A549 (cell line): ENCODE data around the gene QRFPR. TPM values are rescaled to one million over a fixed set of nuclear protein-coding genes. Genes with fewer than 3 reads are reported as not detected.
"Not testable (repeated sequence)": the region's sequence is repeated elsewhere in the genome, so short reads cannot be mapped to it uniquely, and the experiment has no call there.

Experiments used
- ATAC-seq, 2 experiments: fragments of 200-7000 bp in 1 of 2; fragments of >200 bp in 1 of 2; cut with Nextera tagmentation in 1 of 2; cut with Tn5 transposase in 1 of 2; 3 replicates each; pipeline versions ENCODE4 v1.8.0 to v1.9.1; 2018 to 2020; ENCODE audit warnings: mild to moderate bottlenecking in 1 of 2, moderate library complexity in 1 of 2
- CTCF ChIA-PET: fragments of 300-600 bp; sonication (Branson Sonifier 250); formaldehyde crosslinking; extraction: SDS; loops from one replicate; lab custom pipeline; 2021; ENCODE audit warnings: antibody characterized with exemption, inconsistent platforms; lab: Yijun Ruan, JAX
- POLR2A ChIA-PET: fragments of 350-600 bp; formaldehyde crosslinking; extraction: SDS; loops from one replicate; lab custom pipeline; 2021; ENCODE audit warnings: antibody characterized with exemption, inconsistent platforms; lab: Yijun Ruan, JAX
- DNase-seq, 2 experiments: peaks; one replicate each; pipeline versions ENCODE4 v3.0.0 to v3.0.0-alpha.2; 2011 to 2016; ENCODE audit warnings: low read depth in 1 of 2, low spot score in 1 of 2
- FAIRE-seq: peaks from 2 replicates; lab custom pipeline; 2011; peaks lifted over from hg19 to GRCh38; lab: Jason Lieb, UNC
- H3K27ac ChIP-seq, 2 experiments: fragments of >200 bp; sonication (Bioruptor Twin); formaldehyde crosslinking; 3 replicates each; pipeline ENCODE4 v1.5.1; 2016 to 2017
- H3K4me1 ChIP-seq: fragments of >200 bp; sonication (Bioruptor Twin); formaldehyde crosslinking; 3 replicates; pipeline ENCODE4 v1.6.1; 2016
- H3K4me2 ChIP-seq: fragments of >200 bp; sonication (Bioruptor Twin); formaldehyde crosslinking; 3 replicates; pipeline ENCODE4 v1.6.1; 2016
- H3K4me3 ChIP-seq: fragments of >200 bp; sonication (Bioruptor Twin); formaldehyde crosslinking; 3 replicates; pipeline ENCODE4 v1.5.1; 2016
- H3K9me3 ChIP-seq: fragments of >200 bp; sonication (Bioruptor Twin); formaldehyde crosslinking; 3 replicates; pipeline ENCODE4 v1.6.1; 2016
- BCL3 ChIP-seq: fragments of >200 bp; sonication (Bioruptor Twin); formaldehyde crosslinking; IDR thresholded peaks from 3 replicates; pipeline ENCODE4 v1.6.1; 2016
- BHLHE40 ChIP-seq: IDR thresholded peaks from 2 replicates; pipeline ENCODE4 v1.6.1; 2012; ENCODE audit warnings: low read depth, low read length, inconsistent platforms
- CBX2 ChIP-seq: fragments of 200-600 bp; sonication (generic); IDR thresholded peaks from 2 replicates; pipeline ENCODE4 v1.6.1; 2016; ENCODE audit warnings: low read depth, mild to moderate bottlenecking, borderline replicate concordance
- CBX8 ChIP-seq: fragments of 200-600 bp; sonication (generic); IDR thresholded peaks from 2 replicates; pipeline ENCODE4 v1.6.1; 2016
- CHD2 ChIP-seq: fragments of 150-350 bp; IDR thresholded peaks from 2 replicates; pipeline ENCODE4 v1.6.1; 2014; ENCODE audit warnings: low read length; ENCODE audit not compliant: partially characterized antibody
- CHD4 ChIP-seq: fragments of 200-600 bp; sonication (generic); IDR thresholded peaks from 2 replicates; pipeline ENCODE4 v1.6.1; 2016; ENCODE audit warnings: antibody characterized with exemption, mild to moderate bottlenecking, borderline replicate concordance
- EHMT2 ChIP-seq: fragments of 200-600 bp; sonication (generic); IDR thresholded peaks from 2 replicates; pipeline ENCODE4 v1.6.1; 2016; ENCODE audit warnings: antibody characterized with exemption, low read depth, mild to moderate bottlenecking, moderate library complexity
- FOSB ChIP-seq: fragments of 250-450 bp; sonication (Bioruptor Pico); IDR thresholded peaks from 2 replicates; pipeline ENCODE4 v1.5.0; 2020; ENCODE audit warnings: mild to moderate bottlenecking, moderate library complexity
- FOXS1 ChIP-seq: fragments of 250-450 bp; sonication (Bioruptor Pico); IDR thresholded peaks from 2 replicates; pipeline ENCODE4 v1.5.0; 2020; ENCODE audit warnings: mild to moderate bottlenecking, moderate library complexity
- HDAC2 ChIP-seq: fragments of 200-600 bp; sonication (generic); IDR thresholded peaks from 2 replicates; pipeline ENCODE4 v1.6.1; 2016
- HOXA7 ChIP-seq: fragments of 250-450 bp; sonication (Bioruptor Pico); IDR thresholded peaks from 2 replicates; pipeline ENCODE4 v1.5.0; 2020; ENCODE audit warnings: mild to moderate bottlenecking, moderate library complexity
- HOXB13 ChIP-seq: fragments of 250-450 bp; sonication (Bioruptor Pico); IDR thresholded peaks from 2 replicates; pipeline ENCODE4 v1.5.0; 2020; ENCODE audit warnings: low read depth, mild to moderate bottlenecking, moderate library complexity
- JUN ChIP-seq, 2 experiments: fragments of >200 bp; sonication (Bioruptor Twin); formaldehyde crosslinking; IDR thresholded peaks; 2 replicates in 1 of 2; 3 replicates in 1 of 2; pipeline ENCODE4 v1.6.1; 2016 to 2017
- MAZ ChIP-seq: fragments of 150-350 bp; IDR thresholded peaks from 2 replicates; pipeline ENCODE4 v1.6.1; 2014; ENCODE audit warnings: antibody characterized with exemption, low read depth, low read length, borderline replicate concordance
- NFE2L2 ChIP-seq: fragments of 150-350 bp; conservative IDR thresholded peaks from 2 replicates; pipeline ENCODE4 v1.6.1; 2014; ENCODE audit warnings: low read length
- PHF8 ChIP-seq: fragments of 200-600 bp; sonication (generic); IDR thresholded peaks from 2 replicates; pipeline ENCODE4 v1.6.1; 2016; ENCODE audit warnings: low read depth, mild to moderate bottlenecking, antibody characterized with exemption, moderate library complexity, borderline replicate concordance
- POLR2A ChIP-seq: IDR thresholded peaks from 2 replicates; pipeline ENCODE4 v1.6.1; 2012; ENCODE audit warnings: mild to moderate bottlenecking, low read length
- POLR2AphosphoS2 ChIP-seq: conservative IDR thresholded peaks from 2 replicates; pipeline ENCODE4 v1.6.1; 2012; ENCODE audit warnings: low read length, improper control_type of control experiment, inconsistent platforms
- SREBF2 ChIP-seq: fragments of 450-650 bp; IDR thresholded peaks from 2 replicates; pipeline ENCODE4 v1.6.1; 2014; ENCODE audit warnings: mild to moderate bottlenecking, moderate library complexity
- TFCP2L1 ChIP-seq: fragments of 250-450 bp; sonication (Bioruptor Pico); IDR thresholded peaks from 2 replicates; pipeline ENCODE4 v1.5.0; 2021; ENCODE audit warnings: mild to moderate bottlenecking
- USF2 ChIP-seq: fragments of 450-650 bp; IDR thresholded peaks from 2 replicates; pipeline ENCODE4 v1.6.1; 2014; ENCODE audit warnings: antibody characterized with exemption
- ZNF302 ChIP-seq: fragments of 250-450 bp; sonication (Bioruptor Pico); IDR thresholded peaks from 2 replicates; pipeline ENCODE4 v1.9.0; 2021; ENCODE audit warnings: inconsistent platforms, mild to moderate bottlenecking, moderate library complexity
- WGBS: methylation state at CpG from one replicate; pipeline ENCODE4 v1.1.6; 2017; ENCODE audit errors: missing lambda C conversion rate; 5-methylcytosine and 5-hydroxymethylcytosine counted together
- polyA plus RNA-seq, 4 experiments: library from polyadenylated mRNA; depleted of rRNA in 3 of 4; stranded (reverse); fragments of >200 nt; fragmentation: RNase III in 1 of 4; extraction: RNeasy Plus Mini Kit Qiagen cat#74134 plus additional on column Dnase treatment in 1 of 4; gene quantifications; 2 replicates in 3 of 4; 3 replicates in 1 of 4; pipeline ENCODE4 v1.2.3, GENCODE V29; 2011 to 2017
- TF ChIP-seq, protein P1 (sequence below): IDR thresholded peaks from 2 replicates; pipeline ENCODE4 v1.6.1; 2012; ENCODE audit warnings: low read depth, borderline replicate concordance
- TF ChIP-seq, protein P2 (sequence below): fragments of 200-600 bp; sonication (generic); IDR thresholded peaks from 2 replicates; pipeline ENCODE4 v1.6.1; 2016; ENCODE audit warnings: antibody characterized with exemption, mild to moderate bottlenecking, moderate library complexity
- TF ChIP-seq, protein P3 (sequence below): IDR thresholded peaks from 2 replicates; pipeline ENCODE4 v1.6.1; 2012
- TF ChIP-seq, protein P4 (sequence below): fragments of 250-450 bp; sonication (Bioruptor Pico); IDR thresholded peaks from 2 replicates; pipeline ENCODE4 v1.5.0; 2020; ENCODE audit warnings: low read depth, mild to moderate bottlenecking, moderate library complexity

Gene QRFPR
- polyA plus RNA-seq, 2 of the 4 experiments (the other 2 are of a cell fraction): not detected

- ChIA-PET POLR2A (no interaction called here), CTCF (no interaction called here)
- H3K27ac ChIP-seq: no peak overlapping the region
- ATAC-seq: no peak
- no peak for FAIRE-seq
- WGBS: 0% methylated on average over 1 of the region's 2 CpGs
- H3K4me3 ChIP-seq: no peak overlapping the region
- TF ChIP-seq MAZ (no peak), HDAC2 (no peak), USF2 (no peak), SREBF2 (no peak), FOXS1 (CRISPR knock-in tag) (no peak), CHD4 (no peak), TFCP2L1 (CRISPR knock-in tag) (no peak), JUN (IDR thresholded peaks at IDR 0.05) (no peak), PHF8 (no peak), BHLHE40 (no peak), HOXB13 (CRISPR knock-in tag) (no peak), HOXA7 (CRISPR knock-in tag) (no peak), FOSB (CRISPR knock-in tag) (no peak), CHD2 (no peak), CBX8 (no peak)
- TF ChIP-seq, protein P1, sequence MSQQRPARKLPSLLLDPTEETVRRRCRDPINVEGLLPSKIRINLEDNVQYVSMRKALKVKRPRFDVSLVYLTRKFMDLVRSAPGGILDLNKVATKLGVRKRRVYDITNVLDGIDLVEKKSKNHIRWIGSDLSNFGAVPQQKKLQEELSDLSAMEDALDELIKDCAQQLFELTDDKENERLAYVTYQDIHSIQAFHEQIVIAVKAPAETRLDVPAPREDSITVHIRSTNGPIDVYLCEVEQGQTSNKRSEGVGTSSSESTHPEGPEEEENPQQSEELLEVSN: no peak
- TF ChIP-seq, protein P2, sequence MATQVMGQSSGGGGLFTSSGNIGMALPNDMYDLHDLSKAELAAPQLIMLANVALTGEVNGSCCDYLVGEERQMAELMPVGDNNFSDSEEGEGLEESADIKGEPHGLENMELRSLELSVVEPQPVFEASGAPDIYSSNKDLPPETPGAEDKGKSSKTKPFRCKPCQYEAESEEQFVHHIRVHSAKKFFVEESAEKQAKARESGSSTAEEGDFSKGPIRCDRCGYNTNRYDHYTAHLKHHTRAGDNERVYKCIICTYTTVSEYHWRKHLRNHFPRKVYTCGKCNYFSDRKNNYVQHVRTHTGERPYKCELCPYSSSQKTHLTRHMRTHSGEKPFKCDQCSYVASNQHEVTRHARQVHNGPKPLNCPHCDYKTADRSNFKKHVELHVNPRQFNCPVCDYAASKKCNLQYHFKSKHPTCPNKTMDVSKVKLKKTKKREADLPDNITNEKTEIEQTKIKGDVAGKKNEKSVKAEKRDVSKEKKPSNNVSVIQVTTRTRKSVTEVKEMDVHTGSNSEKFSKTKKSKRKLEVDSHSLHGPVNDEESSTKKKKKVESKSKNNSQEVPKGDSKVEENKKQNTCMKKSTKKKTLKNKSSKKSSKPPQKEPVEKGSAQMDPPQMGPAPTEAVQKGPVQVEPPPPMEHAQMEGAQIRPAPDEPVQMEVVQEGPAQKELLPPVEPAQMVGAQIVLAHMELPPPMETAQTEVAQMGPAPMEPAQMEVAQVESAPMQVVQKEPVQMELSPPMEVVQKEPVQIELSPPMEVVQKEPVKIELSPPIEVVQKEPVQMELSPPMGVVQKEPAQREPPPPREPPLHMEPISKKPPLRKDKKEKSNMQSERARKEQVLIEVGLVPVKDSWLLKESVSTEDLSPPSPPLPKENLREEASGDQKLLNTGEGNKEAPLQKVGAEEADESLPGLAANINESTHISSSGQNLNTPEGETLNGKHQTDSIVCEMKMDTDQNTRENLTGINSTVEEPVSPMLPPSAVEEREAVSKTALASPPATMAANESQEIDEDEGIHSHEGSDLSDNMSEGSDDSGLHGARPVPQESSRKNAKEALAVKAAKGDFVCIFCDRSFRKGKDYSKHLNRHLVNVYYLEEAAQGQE: no peak
- DNase-seq: no peak
- H3K4me1 ChIP-seq: no peaks in the 10 kb centered on the region
- no peak overlapping the region for H3K4me2 ChIP-seq
- H3K9me3 ChIP-seq: no peaks in the 10 kb centered on the region
Measured at GRCh38 chr4:121411151-121411744, 30.4 kb upstream of the QRFPR start.

GRCh38 chr4:121408567-121408966, 27.7 kb upstream of the QRFPR start:
- H3K4me3 ChIP-seq, ATAC-seq, H3K27ac ChIP-seq, H3K4me2 ChIP-seq, H3K4me1 ChIP-seq, DNase-seq, CTCF ChIA-PET, H3K9me3 ChIP-seq, FAIRE-seq, POLR2A ChIA-PET: not testable (repeated sequence)
- WGBS: 7% methylated on average over 2 of the region's 2 CpGs

GRCh38 chr4:121400632-121401031, 19.8 kb upstream of the QRFPR start:
- Histone ChIP-seq H3K9me3 (no peaks in the 10 kb centered on the region), H3K27ac (no peak overlapping the region), H3K4me1 (no peaks in the 10 kb centered on the region), H3K4me3 (no peak overlapping the region), H3K4me2 (no peak overlapping the region)
- WGBS: 23% methylated on average over 4 of the region's 4 CpGs
- no peak for ATAC-seq
- DNase-seq: no peak
- POLR2A ChIA-PET: no interaction called here
- no peak for FAIRE-seq
- CTCF ChIA-PET: interaction anchor here (0.6 kb wide), 1 partner anchor 343 kb away, joined by 3 read pairs; no protein-coding TSS in a partner anchor
- TF ChIP-seq CBX2: no peak
- TF ChIP-seq, protein P3, sequence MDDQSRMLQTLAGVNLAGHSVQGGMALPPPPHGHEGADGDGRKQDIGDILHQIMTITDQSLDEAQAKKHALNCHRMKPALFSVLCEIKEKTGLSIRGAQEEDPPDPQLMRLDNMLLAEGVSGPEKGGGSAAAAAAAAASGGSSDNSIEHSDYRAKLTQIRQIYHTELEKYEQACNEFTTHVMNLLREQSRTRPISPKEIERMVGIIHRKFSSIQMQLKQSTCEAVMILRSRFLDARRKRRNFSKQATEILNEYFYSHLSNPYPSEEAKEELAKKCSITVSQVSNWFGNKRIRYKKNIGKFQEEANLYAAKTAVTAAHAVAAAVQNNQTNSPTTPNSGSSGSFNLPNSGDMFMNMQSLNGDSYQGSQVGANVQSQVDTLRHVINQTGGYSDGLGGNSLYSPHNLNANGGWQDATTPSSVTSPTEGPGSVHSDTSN: no peak
- TF ChIP-seq ZNF302: no peak
- no peak for TF ChIP-seq EHMT2
- TF ChIP-seq POLR2A: no peak
- TF ChIP-seq BCL3: no peak
- TF ChIP-seq NFE2L2: no peak
- no peak for TF ChIP-seq POLR2AphosphoS2
- TF ChIP-seq CHD4: no peak
- no peak for TF ChIP-seq HOXA7 (CRISPR knock-in tag)
- TF ChIP-seq, protein P4, sequence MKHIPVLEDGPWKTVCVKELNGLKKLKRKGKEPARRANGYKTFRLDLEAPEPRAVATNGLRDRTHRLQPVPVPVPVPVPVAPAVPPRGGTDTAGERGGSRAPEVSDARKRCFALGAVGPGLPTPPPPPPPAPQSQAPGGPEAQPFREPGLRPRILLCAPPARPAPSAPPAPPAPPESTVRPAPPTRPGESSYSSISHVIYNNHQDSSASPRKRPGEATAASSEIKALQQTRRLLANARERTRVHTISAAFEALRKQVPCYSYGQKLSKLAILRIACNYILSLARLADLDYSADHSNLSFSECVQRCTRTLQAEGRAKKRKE (CRISPR knock-in tag): no peak
